Neuronal stem cell (in vitro differentiated cells): ENCODE measurements around the gene GLTPD2.

Experiments
- DNase-seq: peaks from one replicate; pipeline ENCODE4 v3.0.0-alpha.2; 2013; ENCODE audit warnings: low spot score
- H2AFZ ChIP-seq: one replicate; pipeline ENCODE4 v1.6.1; 2013; ENCODE audit warnings: mild to moderate bottlenecking, low read length, inconsistent platforms
- H2AK5ac ChIP-seq: 2 replicates; pipeline ENCODE4 v1.6.1; 2013; ENCODE audit warnings: low read depth, mild to moderate bottlenecking, inconsistent platforms, low read length, moderate library complexity, mixed read lengths
- H2BK120ac ChIP-seq: 2 replicates; pipeline ENCODE4 v1.6.1; 2013; ENCODE audit warnings: low read depth, mild to moderate bottlenecking, inconsistent platforms, low read length, moderate library complexity, mixed read lengths
- H2BK12ac ChIP-seq: one replicate; pipeline ENCODE4 v1.6.1; 2013; ENCODE audit warnings: low read length, inconsistent platforms
- H2BK15ac ChIP-seq: 2 replicates; pipeline ENCODE4 v1.6.1; 2013; ENCODE audit warnings: mild to moderate bottlenecking, low read length, inconsistent platforms, mixed read lengths
- H2BK5ac ChIP-seq: one replicate; pipeline ENCODE4 v1.6.1; 2013; ENCODE audit warnings: inconsistent platforms, mild to moderate bottlenecking, low read length, moderate library complexity
- H3K14ac ChIP-seq: one replicate; pipeline ENCODE4 v1.6.1; 2013; ENCODE audit warnings: low read length, inconsistent platforms
- H3K18ac ChIP-seq: 2 replicates; pipeline ENCODE4 v1.6.1; 2013; ENCODE audit warnings: low read length, inconsistent platforms
- H3K23ac ChIP-seq: 2 replicates; pipeline ENCODE4 v1.6.1; 2013; ENCODE audit warnings: low read depth, mild to moderate bottlenecking, mixed read lengths, low read length, inconsistent platforms; ENCODE audit not compliant: poor library complexity
- H3K27ac ChIP-seq: replicated peaks from 3 replicates; pipeline ENCODE4 v1.5.1; 2013; ENCODE audit warnings: low read length, inconsistent platforms
- H3K27me3 ChIP-seq, 3 experiments: 2 replicates each; pipeline ENCODE4 v1.6.1; 2013; ENCODE audit warnings: low read length in 3 of 3, mild to moderate bottlenecking in 2 of 3, inconsistent platforms in 1 of 3, low read depth in 1 of 3, mixed read lengths in 1 of 3, moderate library complexity in 1 of 3; ENCODE audit not compliant: control insufficient read depth in 3 of 3, insufficient read depth in 3 of 3
- H3K36me3 ChIP-seq, 2 donors: replicated peaks in 1 of 2; 2 replicates each; pipeline ENCODE4 v1.6.1; 2013; ENCODE audit warnings: low read length in 2 of 2; ENCODE audit not compliant: control insufficient read depth in 2 of 2, insufficient read depth in 2 of 2
- H3K4ac ChIP-seq: 2 replicates; pipeline ENCODE4 v1.6.1; 2013; ENCODE audit warnings: inconsistent platforms, mild to moderate bottlenecking, low read length, moderate library complexity
- H3K4me1 ChIP-seq, 2 donors: 1 replicate in 1 of 2; 2 replicates in 1 of 2; pipeline ENCODE4 v1.6.1; 2013; ENCODE audit warnings: low read length in 2 of 2, low read depth in 1 of 2; ENCODE audit not compliant: control insufficient read depth in 2 of 2, insufficient read depth in 1 of 2
- H3K4me2 ChIP-seq: one replicate; pipeline ENCODE4 v1.6.1; 2013; ENCODE audit warnings: mild to moderate bottlenecking, low read length, inconsistent platforms; ENCODE audit not compliant: insufficient read depth, poor library complexity, severe bottlenecking
- H3K4me3 ChIP-seq, 2 donors: 2 replicates each; pipeline ENCODE4 v1.5.1; 2013; ENCODE audit warnings: low read length in 2 of 2, mild to moderate bottlenecking in 2 of 2, inconsistent platforms in 1 of 2, moderate library complexity in 1 of 2
- H3K79me1 ChIP-seq: one replicate; pipeline ENCODE4 v1.6.1; 2013; ENCODE audit warnings: low read depth, mild to moderate bottlenecking, inconsistent platforms, low read length, moderate library complexity
- H3K9ac ChIP-seq: one replicate; pipeline ENCODE4 v1.6.1; 2013; ENCODE audit warnings: mild to moderate bottlenecking, low read depth, low read length, inconsistent platforms; ENCODE audit not compliant: poor library complexity
- H3K9me3 ChIP-seq, 2 donors: replicated peaks in 1 of 2; 2 replicates each; pipeline versions ENCODE3 to v1.6.1; 2013; ENCODE audit warnings: low read length in 2 of 2, mild to moderate bottlenecking in 2 of 2, inconsistent platforms in 1 of 2, low read depth in 1 of 2, mixed read lengths in 1 of 2, moderate library complexity in 1 of 2; ENCODE audit not compliant: control insufficient read depth in 2 of 2, insufficient read depth in 1 of 2
- H4K8ac ChIP-seq: one replicate; pipeline ENCODE4 v1.6.1; 2013; ENCODE audit warnings: low read depth, mild to moderate bottlenecking, inconsistent platforms, low read length, moderate library complexity
- H4K91ac ChIP-seq: one replicate; pipeline ENCODE4 v1.6.1; 2013; ENCODE audit warnings: low read length, low read depth, mild to moderate bottlenecking, inconsistent platforms; ENCODE audit not compliant: poor library complexity
- WGBS, 2 donors: extraction: QIAGEN DNeasy Blood & Tissue Kit; methylation state at CpG; one replicate each; pipeline ENCODE4 v1.1.7; 2013; ENCODE audit warnings: missing lambda C conversion rate in 2 of 2, mixed read lengths in 1 of 2; ENCODE audit not compliant: insufficient read length in 2 of 2, insufficient replicate concordance in 1 of 2; ENCODE audit errors: extremely low coverage in 2 of 2; 5-methylcytosine and 5-hydroxymethylcytosine counted together

Gene GLTPD2

GRCh38 chr17:4837471-4838308 lies 48.9 kb downstream of the GLTPD2 start:
- Histone ChIP-seq H3K23ac (no peak overlapping the region), H2BK5ac (peak overlapping the region; percentile 29), H3K27ac (no peak overlapping the region), H3K27me3 (no peaks in the 10 kb centered on the region), H2BK15ac (no peak overlapping the region), H3K9ac (no peak overlapping the region), H3K79me1 (peaks cover 9% of the 10 kb centered on the region), H3K36me3 (peaks cover 4 to 25% of the 10 kb centered on the region in 2 donors), H2BK120ac (no peak overlapping the region), H4K91ac (no peak overlapping the region), H3K9me3 (no peaks in the 10 kb centered on the region), H2AFZ (no peak overlapping the region), H3K18ac (no peak overlapping the region), H3K4me2 (no peak overlapping the region), H3K14ac (no peak overlapping the region), H2AK5ac (no peak overlapping the region), H4K8ac (no peak overlapping the region), H3K4me3 (no peak overlapping the region), H3K4me1 (peaks cover 7 to 10% of the 10 kb centered on the region in 2 donors), H3K4ac (no peak overlapping the region), H2BK12ac (no peak overlapping the region)
- no peak for DNase-seq
- WGBS, 2 donors: no CpG with 5 or more reads among the region's 13 CpGs

DNA sequence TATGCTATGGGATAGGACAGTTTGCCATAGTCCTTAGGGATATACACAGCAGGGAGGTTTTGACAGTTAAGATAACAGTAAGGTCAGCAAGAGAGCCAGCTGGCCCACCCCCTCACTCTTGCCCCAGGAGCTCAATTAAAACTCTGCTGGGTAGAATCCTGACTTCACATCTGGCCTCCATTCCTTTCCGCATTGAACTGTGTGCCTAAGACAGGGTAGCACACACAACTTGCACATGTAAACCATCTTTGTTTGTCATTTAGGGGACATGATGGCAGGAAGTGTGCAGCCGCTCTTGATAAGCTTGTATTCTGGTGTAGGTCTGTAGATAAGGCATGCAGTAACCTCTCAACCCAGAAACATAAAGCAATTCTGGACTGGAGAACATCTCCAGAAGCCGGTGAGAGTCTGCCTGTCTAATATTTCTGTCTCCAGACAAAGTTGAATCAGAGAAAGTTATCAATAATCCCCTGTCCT lies 49.6 kb downstream of the GLTPD2 start:
- Histone ChIP-seq H3K4me2 (no peak overlapping the region), H3K14ac (no peak overlapping the region), H4K91ac (no peak overlapping the region), H3K79me1 (peaks cover 9% of the 10 kb centered on the region), H3K18ac (no peak overlapping the region), H2AFZ (no peak overlapping the region), H2BK15ac (no peak overlapping the region), H3K4me3 (no peak overlapping the region), H3K36me3 (peaks cover 4 to 25% of the 10 kb centered on the region in 2 donors), H4K8ac (no peak overlapping the region), H3K27ac (no peak overlapping the region), H3K4ac (no peak overlapping the region), H3K4me1 (peaks cover 7 to 10% of the 10 kb centered on the region in 2 donors), H2AK5ac (no peak overlapping the region), H2BK120ac (no peak overlapping the region), H2BK12ac (no peak overlapping the region), H3K23ac (no peak overlapping the region), H3K9me3 (no peaks in the 10 kb centered on the region), H3K9ac (no peak overlapping the region), H3K27me3 (no peaks in the 10 kb centered on the region), H2BK5ac (no peak overlapping the region)
- DNase-seq: no peak
- no CpG with 5 or more reads among the region's 3 CpGs for WGBS, 2 donors

- no peak overlapping the region for H3K9ac ChIP-seq
- H2BK120ac ChIP-seq: no peak overlapping the region
- no peak overlapping the region for H3K14ac ChIP-seq
- no peak overlapping the region for H3K4me2 ChIP-seq
- no CpG with 5 or more reads among the region's 8 CpGs for WGBS, 2 donors
- no peak overlapping the region for H3K23ac ChIP-seq
- peaks cover 4% of the 10 kb centered on the region for H3K79me1 ChIP-seq
- no peak overlapping the region for H2AK5ac ChIP-seq
- no peaks in the 10 kb centered on the region for H3K27me3 ChIP-seq
- H2BK12ac ChIP-seq: no peak overlapping the region
- H4K91ac ChIP-seq: no peak overlapping the region
- H2BK15ac ChIP-seq: no peak overlapping the region
- peaks cover 4 to 31% of the 10 kb centered on the region in 2 donors for H3K36me3 ChIP-seq
- H3K18ac ChIP-seq: no peak overlapping the region
- no peak overlapping the region for H3K4me3 ChIP-seq
- no peak for DNase-seq
- no peak overlapping the region for H4K8ac ChIP-seq
- no peaks in the 10 kb centered on the region for H3K9me3 ChIP-seq
- H2BK5ac ChIP-seq: no peak overlapping the region
- H3K4ac ChIP-seq: no peak overlapping the region
- H3K4me1 ChIP-seq: peaks cover 4 to 9% of the 10 kb centered on the region in 2 donors
- H3K27ac ChIP-seq: no peak overlapping the region
- no peak overlapping the region for H2AFZ ChIP-seq
Observed at GRCh38 chr17:4839221-4839620, 50.5 kb downstream of the GLTPD2 start.
